AG09319 (cell line): Measurements from ENCODE around the gene PACC1.
"Not testable (repeated sequence)": the region's sequence is repeated elsewhere in the genome, so short reads cannot be mapped to it uniquely, and the experiment has no call there.

ENCODE experiments used
- DNase-seq: peaks from one replicate; pipeline ENCODE4 v3.0.0-alpha.2; 2010; ENCODE audit warnings: low read depth; ENCODE audit errors: extremely low read depth
- CTCF ChIP-seq: IDR thresholded peaks from 2 replicates; pipeline ENCODE4 v1.5.1; 2011; ENCODE audit warnings: low read depth, mild to moderate bottlenecking, inconsistent platforms, low read length, moderate library complexity

PACC1 gene

GRCh38 chr1:212323066-212323465 is 91.6 kb downstream of the PACC1 start:
- no peak for DNase-seq
- no peak for TF ChIP-seq CTCF

DNA sequence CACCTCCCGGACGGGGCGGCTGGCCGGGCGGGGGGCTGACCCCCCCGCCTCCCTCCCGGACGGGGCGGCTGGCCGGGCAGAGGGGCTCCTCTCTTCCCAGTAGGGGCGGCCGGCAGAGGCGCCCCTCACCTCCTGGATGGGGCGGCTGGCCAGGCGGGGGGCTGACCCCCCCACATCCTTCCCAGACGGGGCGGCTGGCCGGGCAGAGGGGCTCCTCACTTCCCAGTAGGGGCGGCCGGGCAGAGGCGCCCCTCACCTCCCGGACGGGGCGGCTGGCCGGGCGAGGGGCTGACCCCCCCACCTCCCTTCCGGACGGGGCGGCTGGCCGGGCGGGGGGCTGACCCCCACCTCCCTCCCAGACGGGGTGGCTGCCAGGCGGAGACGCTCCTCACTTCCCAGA is 93.7 kb downstream of the PACC1 start:
- DNase-seq = not testable (repeated sequence)

DNA sequence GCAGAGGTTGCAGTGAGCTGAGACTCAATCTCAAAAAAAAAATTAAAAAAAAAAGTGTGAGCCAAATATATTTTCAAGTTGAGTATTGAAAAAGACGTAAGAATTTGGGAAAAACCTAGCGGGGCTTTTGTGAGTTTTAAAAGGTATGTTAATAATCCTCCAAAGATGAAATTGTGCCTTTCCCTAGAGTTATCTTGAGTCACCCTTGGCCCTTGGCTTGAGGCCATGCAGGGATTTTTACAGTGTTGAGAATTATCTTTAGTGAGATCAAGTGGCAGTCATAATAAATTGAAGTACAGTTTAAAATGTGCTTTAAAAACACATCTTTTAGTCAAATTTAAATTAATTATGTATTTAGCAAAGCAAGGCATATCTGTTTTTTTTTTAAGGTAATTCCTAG is 96.8 kb downstream of the PACC1 start:
- TF ChIP-seq CTCF = no peak

GRCh38 chr1:212315907-212316306 is 98.8 kb downstream of the PACC1 start:
- DNase-seq = no peak
- no peak; the same call in 1 of the 2 replicates for TF ChIP-seq CTCF

More for the DNA sequence above, 96.8 kb downstream of the PACC1 start:
- no peak for DNase-seq

DNA sequence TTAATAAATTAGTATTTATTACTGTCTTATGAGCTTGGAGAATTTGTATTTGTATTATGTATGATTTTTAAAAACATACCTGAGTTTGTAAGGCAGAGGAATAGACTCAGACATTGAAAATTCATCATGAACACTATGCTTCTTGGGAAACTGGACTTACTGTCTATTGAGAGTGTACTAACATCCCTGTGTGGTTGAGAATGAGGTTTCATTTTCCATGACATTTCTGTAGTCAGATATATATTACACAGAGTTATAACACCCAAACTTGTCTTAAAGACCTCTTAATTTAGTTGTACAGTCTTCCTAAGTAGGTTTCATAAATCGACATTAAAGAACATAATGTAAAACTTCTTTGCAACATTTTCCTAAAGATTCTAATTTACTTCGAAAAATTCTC is 99.5 kb downstream of the PACC1 start:
- TF ChIP-seq CTCF = no peak
- DNase-seq = no peak
